ENCODE data around the gene UBE2R2. TPM values are rescaled to one million over a fixed set of nuclear protein-coding genes. Genes with fewer than 3 reads are reported as not detected.
"Not testable (repeated sequence)": the region's sequence is repeated elsewhere in the genome, so short reads cannot be mapped to it uniquely, and the experiment has no call there.

Gene UBE2R2
- total RNA-seq, 2 experiments from 2014 or later: 13.7 to 57.3 TPM

- BruUV-seq (replicated peaks): no TSS peak
- Histone ChIP-seq H3K27ac (ENCODE audit: low read depth, low read length, poor library complexity, severe bottlenecking) (no peak overlapping the region), H3K4me2 (ENCODE audit: low read length) (no peak overlapping the region), H2AFZ (ENCODE audit: low read length) (no peak overlapping the region), H3K9me2 (ENCODE audit: insufficient read depth, low read length) (no peaks in the 10 kb centered on the region; the same call in 1 of the 2 replicates), H4K20me1 (ENCODE audit: insufficient read depth, low read length) (no peaks in the 10 kb centered on the region), H3K4me1 (ENCODE audit: insufficient read depth, low read length, poor library complexity, severe bottlenecking) (peaks cover 6% of the 10 kb centered on the region), H3K36me3 (ENCODE audit: insufficient read depth, low read length) (no peaks in the 10 kb centered on the region), H3K4me3 (ENCODE audit: low read depth, low read length, poor library complexity, severe bottlenecking) (no peak overlapping the region), H3K79me2 (ENCODE audit: insufficient read depth, low read depth, low read length) (no peaks in the 10 kb centered on the region), H3K9me3 (ENCODE audit: low read length) (no peaks in the 10 kb centered on the region)
- TF ChIP-seq EZH2phosphoT487 (IDR thresholded peaks at IDR 0.05; ENCODE audit: borderline replicate concordance, low read depth, low read length): no peak
- TF ChIP-seq CTCF (conservative IDR thresholded peaks at IDR 0.05; ENCODE audit: low read length): no peak
- no peak for DNase-seq (ENCODE audit: low spot score)
- CTCF ChIA-PET (ENCODE audit: unreplicated experiment): interaction anchor here (0.5 kb wide), 1 partner anchor 13 kb away, joined by 3 read pairs; no protein-coding TSS in a partner anchor
- POLR2A ChIA-PET: no interaction called here
- intact Hi-C loops (cut with micrococcal nuclease; ENCODE audit: unreplicated experiment): no loop called here
Measured at GRCh38 chr9:33786681-33787080, 30.3 kb upstream of the UBE2R2 start.

- Histone ChIP-seq H3K4me3 (ENCODE audit: low read depth, low read length, poor library complexity, severe bottlenecking) (no peak overlapping the region), H4K20me1 (ENCODE audit: insufficient read depth, low read length) (no peaks in the 10 kb centered on the region), H3K4me2 (ENCODE audit: low read length) (no peak overlapping the region), H3K79me2 (ENCODE audit: insufficient read depth, low read depth, low read length) (no peaks in the 10 kb centered on the region), H2AFZ (ENCODE audit: low read length) (no peak overlapping the region), H3K36me3 (ENCODE audit: insufficient read depth, low read length) (no peaks in the 10 kb centered on the region), H3K9me3 (ENCODE audit: low read length) (no peaks in the 10 kb centered on the region), H3K9me2 (ENCODE audit: insufficient read depth, low read length) (no peaks in the 10 kb centered on the region), H3K27ac (ENCODE audit: low read depth, low read length, poor library complexity, severe bottlenecking) (no peak overlapping the region), H3K4me1 (ENCODE audit: insufficient read depth, low read length, poor library complexity, severe bottlenecking) (peaks cover 6% of the 10 kb centered on the region)
- no TSS peak for BruUV-seq (replicated peaks)
- ChIA-PET POLR2A (interaction anchor here (0.5 kb wide), 1 partner anchor 87 kb away, joined by 4 read pairs; no protein-coding TSS in a partner anchor), CTCF (ENCODE audit: unreplicated experiment) (no interaction called here)
- no peak for DNase-seq (ENCODE audit: low spot score)
- TF ChIP-seq EZH2phosphoT487 (IDR thresholded peaks at IDR 0.05; ENCODE audit: borderline replicate concordance, low read depth, low read length) (no peak), CTCF (conservative IDR thresholded peaks at IDR 0.05; ENCODE audit: low read length) (peak; percentile 34; the same call in 1 of the 2 replicates)
- intact Hi-C loops (cut with micrococcal nuclease; ENCODE audit: unreplicated experiment): no loop called here
Measured at GRCh38 chr9:33787839-33788238, 29.1 kb upstream of the UBE2R2 start.

GRCh38 chr9:33789429-33789828 is 27.5 kb upstream of the UBE2R2 start:
- H3K36me3 ChIP-seq (ENCODE audit: insufficient read depth, low read length); H3K9me2 ChIP-seq (ENCODE audit: insufficient read depth, low read length); CTCF ChIA-PET (ENCODE audit: unreplicated experiment); H3K4me2 ChIP-seq (ENCODE audit: low read length); H3K9me3 ChIP-seq (ENCODE audit: low read length); H3K79me2 ChIP-seq (ENCODE audit: insufficient read depth, low read depth, low read length); DNase-seq (ENCODE audit: low spot score); intact Hi-C loops (cut with micrococcal nuclease; ENCODE audit: unreplicated experiment); H4K20me1 ChIP-seq (ENCODE audit: insufficient read depth, low read length); BruUV-seq (replicated peaks); H3K4me3 ChIP-seq (ENCODE audit: low read depth, low read length, poor library complexity, severe bottlenecking); H3K27ac ChIP-seq (ENCODE audit: low read depth, low read length, poor library complexity, severe bottlenecking); H3K4me1 ChIP-seq (ENCODE audit: insufficient read depth, low read length, poor library complexity, severe bottlenecking); H2AFZ ChIP-seq (ENCODE audit: low read length): not testable (repeated sequence)
- POLR2A ChIA-PET: interaction anchor here (0.6 kb wide), 1 partner anchor 155 kb away, joined by 3 read pairs; no protein-coding TSS in a partner anchor

Data from OCI-LY7 (cell line).